ENCODE measurements around the gene THY1.
"Not testable (repeated sequence)": the region's sequence is repeated elsewhere in the genome, so short reads cannot be mapped to it uniquely, and the experiment has no call there.

The THY1 gene

DNA sequence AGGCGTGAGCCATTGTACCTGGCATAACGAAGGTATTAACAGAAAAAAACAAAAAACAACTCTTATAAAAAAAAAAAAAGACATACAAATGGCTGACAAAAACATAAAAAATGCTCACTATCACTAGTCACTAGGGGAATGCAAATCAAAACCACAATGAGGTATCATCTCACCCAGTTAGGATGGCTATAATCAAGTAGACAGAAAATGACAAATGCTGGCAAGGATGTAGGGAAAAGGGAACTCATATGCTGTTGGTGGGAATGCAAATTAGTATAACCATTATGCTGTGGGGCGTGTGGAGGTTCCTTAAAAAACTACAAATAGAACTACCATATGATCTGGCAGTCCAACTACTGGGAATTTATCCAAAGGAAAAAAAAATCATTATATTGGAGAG is 17.0 kb downstream of the THY1 start:
- H3K27ac ChIP-seq (ENCODE audit: low read depth, low read length, severe bottlenecking): no peak overlapping the region
- whole genome bisulfite sequencing, 2 experiments (ENCODE audit: insufficient coverage in 2 of 2): 90% methylated on average over 2 of the region's 3 CpGs; no CpG with 5 or more reads in 1 of the 2 experiments
- peaks cover 4% of the 10 kb centered on the region for H3K9me3 ChIP-seq (ENCODE audit: control insufficient read depth, low read length)
- no peaks in the 10 kb centered on the region for H3K36me3 ChIP-seq (ENCODE audit: control insufficient read depth, insufficient read depth, low read length)
- H3K4me3 ChIP-seq (ENCODE audit: extremely low read depth, insufficient read depth, low read length, poor library complexity, severe bottlenecking): no peak overlapping the region
- no peaks in the 10 kb centered on the region for H3K4me1 ChIP-seq (ENCODE audit: control insufficient read depth, insufficient read depth, low read length, poor library complexity, severe bottlenecking)

DNA sequence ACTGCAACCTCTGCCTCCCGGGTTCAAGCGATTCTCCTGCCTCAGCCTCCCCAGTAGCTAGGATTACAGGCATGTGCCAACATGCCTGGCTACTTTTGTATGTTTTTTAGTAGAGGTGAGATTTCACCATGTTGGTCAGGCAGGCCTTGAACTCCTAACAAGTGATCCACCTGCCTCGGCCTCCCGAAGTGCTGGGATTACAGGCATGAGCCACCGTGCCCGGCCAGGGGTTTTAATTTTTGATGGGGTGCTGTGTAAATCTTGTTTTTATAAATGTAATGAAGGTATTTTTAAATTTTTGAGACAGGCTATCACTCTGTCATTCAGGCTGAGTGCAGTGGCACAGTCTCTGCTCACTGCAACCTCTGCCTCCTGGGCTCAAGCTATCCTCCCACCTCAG is 17.5 kb downstream of the THY1 start:
- WGBS, 2 experiments (ENCODE audit: insufficient coverage in 2 of 2): 93 to 94% methylated on average over 3 to 4 of the region's 6 CpGs

DNA sequence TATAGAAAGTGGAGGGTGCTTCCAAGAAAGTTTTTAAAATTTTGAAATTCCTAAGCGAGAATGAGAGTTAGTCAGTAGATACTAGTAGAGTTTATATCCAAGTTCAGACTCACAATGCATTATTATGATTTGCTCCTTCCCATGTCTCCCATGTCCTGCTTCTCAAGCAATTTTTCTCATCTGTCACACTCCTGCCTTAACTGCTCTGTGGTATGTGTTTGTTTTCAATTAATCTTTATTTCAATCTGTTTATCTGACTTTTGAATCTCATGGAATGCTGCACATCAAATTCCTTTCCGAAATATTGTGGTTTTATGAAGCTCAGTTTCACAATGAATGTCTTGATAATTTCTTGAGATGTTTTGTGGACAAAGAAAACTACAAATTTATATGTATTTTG is 18.1 kb downstream of the THY1 start:
- Histone ChIP-seq H3K9me3 (ENCODE audit: control insufficient read depth, low read length) (peaks cover 9% of the 10 kb centered on the region), H3K4me3 (ENCODE audit: extremely low read depth, insufficient read depth, low read length, poor library complexity, severe bottlenecking) (no peak overlapping the region), H3K27ac (ENCODE audit: low read depth, low read length, severe bottlenecking) (no peak overlapping the region), H3K4me1 (ENCODE audit: control insufficient read depth, insufficient read depth, low read length, poor library complexity, severe bottlenecking) (no peaks in the 10 kb centered on the region), H3K36me3 (ENCODE audit: control insufficient read depth, insufficient read depth, low read length) (no peaks in the 10 kb centered on the region)
- WGBS, 2 experiments (ENCODE audit: insufficient coverage in 2 of 2): 100% methylated on average over 1 of the region's 2 CpGs; no CpG with 5 or more reads in 1 of the 2 experiments

More for the DNA sequence above, 17.5 kb downstream of the THY1 start:
- H3K36me3 ChIP-seq (ENCODE audit: control insufficient read depth, insufficient read depth, low read length); H3K4me1 ChIP-seq (ENCODE audit: control insufficient read depth, insufficient read depth, low read length, poor library complexity, severe bottlenecking); H3K27ac ChIP-seq (ENCODE audit: low read depth, low read length, severe bottlenecking); H3K9me3 ChIP-seq (ENCODE audit: control insufficient read depth, low read length); H3K4me3 ChIP-seq (ENCODE audit: extremely low read depth, insufficient read depth, low read length, poor library complexity, severe bottlenecking): not testable (repeated sequence)

DNA sequence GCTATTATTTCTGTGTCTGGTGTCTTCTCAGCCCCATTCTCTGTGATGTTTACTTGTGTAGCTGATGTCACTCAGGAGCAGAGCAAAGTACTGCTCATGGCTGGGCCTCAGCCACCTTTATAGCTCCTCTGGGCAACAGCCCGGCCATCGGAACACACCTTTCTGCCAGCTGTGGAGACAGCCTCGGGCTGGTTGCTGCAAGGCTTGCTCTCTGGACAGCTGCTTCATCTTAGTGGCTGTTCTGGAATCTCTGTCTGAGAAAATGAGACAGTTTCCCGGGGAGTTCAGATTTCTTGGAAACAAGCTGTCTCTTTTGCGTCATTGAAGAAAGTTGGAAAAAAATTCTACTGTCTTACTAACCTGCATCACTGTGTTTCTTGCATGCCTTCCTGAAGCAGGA is 20.0 kb downstream of the THY1 start:
- no peak overlapping the region for H3K27ac ChIP-seq (ENCODE audit: low read depth, low read length, severe bottlenecking)
- no peak overlapping the region for H3K4me3 ChIP-seq (ENCODE audit: extremely low read depth, insufficient read depth, low read length, poor library complexity, severe bottlenecking)
- peaks cover 9% of the 10 kb centered on the region for H3K9me3 ChIP-seq (ENCODE audit: control insufficient read depth, low read length)
- 85 to 94% methylated on average over 5 of the region's 5 CpGs for WGBS, 2 experiments (ENCODE audit: insufficient coverage in 2 of 2)
- H3K4me1 ChIP-seq (ENCODE audit: control insufficient read depth, insufficient read depth, low read length, poor library complexity, severe bottlenecking): no peaks in the 10 kb centered on the region
- H3K36me3 ChIP-seq (ENCODE audit: control insufficient read depth, insufficient read depth, low read length): no peaks in the 10 kb centered on the region

DNA sequence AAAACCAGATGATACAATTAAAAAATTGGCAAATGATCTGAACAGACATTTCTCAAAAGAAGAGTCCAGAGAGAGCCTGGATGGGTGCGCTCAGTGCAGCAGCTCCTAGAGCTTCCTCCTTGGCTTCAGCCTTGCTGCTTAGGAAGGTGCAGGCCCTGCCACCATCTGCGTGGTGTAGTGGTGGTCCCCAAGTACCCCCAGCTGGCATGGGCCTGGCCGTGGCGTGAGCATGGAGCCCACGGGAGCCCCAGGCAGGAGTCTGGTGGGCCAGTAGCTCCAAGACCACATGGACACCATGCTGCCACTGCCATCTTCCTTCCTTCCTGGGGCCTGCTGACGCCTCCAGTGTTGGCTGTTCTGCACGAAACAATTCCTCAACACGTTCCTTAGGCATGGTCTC is 20.5 kb downstream of the THY1 start:
- Histone ChIP-seq H3K27ac (ENCODE audit: low read depth, low read length, severe bottlenecking) (no peak overlapping the region), H3K4me3 (ENCODE audit: extremely low read depth, insufficient read depth, low read length, poor library complexity, severe bottlenecking) (no peak overlapping the region), H3K36me3 (ENCODE audit: control insufficient read depth, insufficient read depth, low read length) (no peaks in the 10 kb centered on the region), H3K9me3 (ENCODE audit: control insufficient read depth, low read length) (peaks cover 9% of the 10 kb centered on the region), H3K4me1 (ENCODE audit: control insufficient read depth, insufficient read depth, low read length, poor library complexity, severe bottlenecking) (no peaks in the 10 kb centered on the region)
- WGBS, 2 experiments (ENCODE audit: insufficient coverage in 2 of 2): 88 to 90% methylated on average over 8 of the region's 8 CpGs

DNA sequence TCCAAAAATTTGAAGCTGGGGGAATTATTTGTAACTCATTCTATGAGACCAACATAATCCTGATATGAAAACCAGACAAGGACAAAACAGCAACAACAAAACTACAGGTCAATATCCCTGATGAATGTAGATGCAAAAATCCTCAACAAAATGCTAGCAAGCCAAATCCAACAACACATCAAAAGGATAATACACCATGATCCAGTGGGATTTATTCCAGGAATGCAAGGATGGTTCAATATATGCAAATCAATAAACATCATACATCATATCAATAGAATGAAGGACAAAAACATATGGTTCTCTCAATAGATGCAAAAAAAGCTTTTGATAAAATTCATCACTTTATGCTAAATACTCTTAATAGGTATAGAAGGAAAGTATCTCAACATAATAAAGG is 22.1 kb downstream of the THY1 start:
- Histone ChIP-seq H3K27ac (ENCODE audit: low read depth, low read length, severe bottlenecking) (no peak overlapping the region), H3K4me1 (ENCODE audit: control insufficient read depth, insufficient read depth, low read length, poor library complexity, severe bottlenecking) (no peaks in the 10 kb centered on the region), H3K36me3 (ENCODE audit: control insufficient read depth, insufficient read depth, low read length) (no peaks in the 10 kb centered on the region), H3K9me3 (ENCODE audit: control insufficient read depth, low read length) (peaks cover 9% of the 10 kb centered on the region), H3K4me3 (ENCODE audit: extremely low read depth, insufficient read depth, low read length, poor library complexity, severe bottlenecking) (no peak overlapping the region)

DNA sequence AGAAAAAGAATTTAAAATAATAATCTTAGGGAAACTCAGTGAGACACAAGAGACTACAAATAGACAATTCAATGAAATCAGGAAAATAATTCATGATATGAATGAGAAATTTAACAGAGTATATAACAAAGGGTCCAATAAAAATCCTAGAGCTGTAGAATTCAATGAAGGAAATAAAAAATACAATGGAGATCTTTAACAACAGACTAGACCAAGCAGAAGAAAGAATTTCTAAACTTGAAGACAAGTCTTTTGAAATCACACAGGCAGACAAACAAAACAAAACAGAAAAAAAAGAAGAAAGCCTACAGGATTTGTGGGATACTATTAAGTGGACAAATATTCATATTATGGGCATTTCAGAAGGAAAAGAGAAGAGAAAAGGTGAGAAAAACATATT is 25.2 kb downstream of the THY1 start:
- Histone ChIP-seq H3K27ac (ENCODE audit: low read depth, low read length, severe bottlenecking) (no peak overlapping the region), H3K4me3 (ENCODE audit: extremely low read depth, insufficient read depth, low read length, poor library complexity, severe bottlenecking) (no peak overlapping the region), H3K36me3 (ENCODE audit: control insufficient read depth, insufficient read depth, low read length) (no peaks in the 10 kb centered on the region), H3K9me3 (ENCODE audit: control insufficient read depth, low read length) (peaks cover 9% of the 10 kb centered on the region), H3K4me1 (ENCODE audit: control insufficient read depth, insufficient read depth, low read length, poor library complexity, severe bottlenecking) (no peaks in the 10 kb centered on the region)

DNA sequence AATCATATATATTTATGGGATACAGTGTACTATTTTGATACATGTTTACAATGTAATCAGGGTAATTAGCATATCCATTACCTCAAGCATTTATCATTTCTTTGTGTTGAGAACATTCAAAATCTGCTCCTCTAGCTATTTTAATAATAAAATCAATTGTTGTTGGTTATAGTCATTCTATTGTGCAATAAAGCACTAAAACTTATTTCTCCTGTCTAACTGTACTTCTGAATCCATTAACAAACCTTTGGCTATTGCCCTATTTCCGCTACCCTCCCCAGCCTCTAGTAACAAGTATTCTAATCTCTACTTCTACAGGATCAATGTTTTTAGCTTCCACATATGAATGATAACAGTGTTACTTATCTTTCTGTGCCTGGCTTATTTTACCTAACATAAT is 26.1 kb downstream of the THY1 start:
- H3K4me3 ChIP-seq (ENCODE audit: extremely low read depth, insufficient read depth, low read length, poor library complexity, severe bottlenecking): no peak overlapping the region
- 83% methylated on average over 1 of the region's 1 CpG; no CpG with 5 or more reads in 1 of the 2 experiments for WGBS, 2 experiments (ENCODE audit: insufficient coverage in 2 of 2)
- H3K4me1 ChIP-seq (ENCODE audit: control insufficient read depth, insufficient read depth, low read length, poor library complexity, severe bottlenecking): no peaks in the 10 kb centered on the region
- no peaks in the 10 kb centered on the region for H3K36me3 ChIP-seq (ENCODE audit: control insufficient read depth, insufficient read depth, low read length)
- H3K27ac ChIP-seq (ENCODE audit: low read depth, low read length, severe bottlenecking): no peak overlapping the region
- H3K9me3 ChIP-seq (ENCODE audit: control insufficient read depth, low read length): peaks cover 9% of the 10 kb centered on the region

DNA sequence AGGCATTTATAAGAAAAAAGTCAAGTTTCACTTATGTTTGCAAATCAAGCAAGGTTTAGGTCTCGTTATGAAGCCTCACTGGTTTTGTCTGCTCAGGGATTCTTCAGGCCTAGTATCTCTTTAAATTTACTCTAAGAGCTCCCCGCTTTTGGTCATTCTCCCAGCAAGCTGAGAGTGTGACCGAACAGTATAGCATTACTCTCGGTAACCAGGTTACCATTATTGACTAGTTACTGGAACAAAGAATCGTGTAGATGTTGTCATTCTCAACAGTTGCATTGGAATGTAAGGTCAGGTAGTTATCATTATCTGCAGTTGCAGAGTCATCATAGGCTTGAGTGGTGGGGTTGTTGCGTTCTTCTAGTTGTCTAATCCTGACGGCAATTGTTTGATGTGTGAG is 31.7 kb downstream of the THY1 start:
- Histone ChIP-seq H3K27ac (ENCODE audit: low read depth, low read length, severe bottlenecking) (no peak overlapping the region), H3K4me3 (ENCODE audit: extremely low read depth, insufficient read depth, low read length, poor library complexity, severe bottlenecking) (no peak overlapping the region), H3K4me1 (ENCODE audit: control insufficient read depth, insufficient read depth, low read length, poor library complexity, severe bottlenecking) (no peaks in the 10 kb centered on the region), H3K36me3 (ENCODE audit: control insufficient read depth, insufficient read depth, low read length) (no peaks in the 10 kb centered on the region), H3K9me3 (ENCODE audit: control insufficient read depth, low read length) (no peaks in the 10 kb centered on the region)
- 89 to 94% methylated on average over 4 to 7 of the region's 7 CpGs for WGBS, 2 experiments (ENCODE audit: insufficient coverage in 2 of 2)

DNA sequence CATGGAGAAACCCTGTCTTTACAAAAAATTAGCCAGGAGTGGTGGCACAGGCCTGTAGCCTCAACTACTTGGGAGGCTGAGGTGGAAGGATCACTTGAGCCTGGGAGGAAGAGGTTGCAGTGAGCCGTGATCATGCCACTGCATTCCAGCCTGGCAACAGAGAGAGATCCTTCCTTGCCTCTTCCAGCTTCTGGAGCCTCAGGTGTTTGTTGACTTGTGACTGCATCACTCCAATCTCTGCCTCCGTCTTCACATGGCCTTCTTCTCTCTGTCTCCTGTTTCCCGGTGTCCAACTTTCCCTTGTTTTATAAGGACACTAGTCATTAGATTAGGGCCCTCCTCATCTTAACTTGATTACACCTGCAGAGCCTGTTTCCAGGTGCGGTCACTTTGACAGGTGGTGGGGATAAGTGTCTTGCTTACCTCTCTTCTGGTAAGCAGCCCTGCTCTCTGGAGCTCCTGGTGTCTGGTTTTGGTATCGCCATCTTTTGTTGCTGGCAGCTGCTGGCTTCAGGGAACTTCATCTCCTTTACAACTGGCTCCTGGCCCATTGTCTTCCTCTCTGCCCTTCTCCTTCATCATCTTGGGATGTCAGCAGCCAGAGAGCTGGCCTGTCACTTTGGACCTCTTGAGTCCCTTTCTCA is 33.2 kb downstream of the THY1 start:
- H3K9me3 ChIP-seq (ENCODE audit: control insufficient read depth, low read length): no peaks in the 10 kb centered on the region
- 92% methylated on average over 4 of the region's 5 CpGs for WGBS, 2 experiments (ENCODE audit: insufficient coverage in 2 of 2)

DNA sequence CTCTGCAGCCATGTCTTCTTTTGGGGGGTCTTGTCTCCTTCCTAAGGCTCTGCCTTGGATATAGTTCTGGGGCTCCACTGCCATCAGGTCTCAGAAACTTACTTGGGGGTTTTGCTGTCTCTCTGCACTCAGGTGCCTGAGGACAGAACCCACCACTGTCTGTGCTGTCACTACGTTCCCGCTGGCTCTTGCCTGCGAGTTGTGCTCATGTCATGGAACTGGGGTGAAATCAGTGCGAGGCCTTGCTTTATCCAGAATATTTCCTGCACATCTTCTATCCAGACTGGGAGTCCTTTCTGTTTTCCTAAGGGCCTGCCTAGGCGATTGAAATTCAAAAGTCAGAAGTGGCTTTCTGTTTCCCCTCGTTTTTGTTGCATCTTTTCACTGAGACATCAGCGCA is 34.9 kb downstream of the THY1 start:
- 84 to 91% methylated on average over 4 to 5 of the region's 7 CpGs for WGBS, 2 experiments (ENCODE audit: insufficient coverage in 2 of 2)
- Histone ChIP-seq H3K27ac (ENCODE audit: low read depth, low read length, severe bottlenecking) (no peak overlapping the region), H3K9me3 (ENCODE audit: control insufficient read depth, low read length) (no peaks in the 10 kb centered on the region), H3K36me3 (ENCODE audit: control insufficient read depth, insufficient read depth, low read length) (no peaks in the 10 kb centered on the region), H3K4me3 (ENCODE audit: extremely low read depth, insufficient read depth, low read length, poor library complexity, severe bottlenecking) (no peak overlapping the region), H3K4me1 (ENCODE audit: control insufficient read depth, insufficient read depth, low read length, poor library complexity, severe bottlenecking) (no peaks in the 10 kb centered on the region)

More for the DNA sequence above, 33.2 kb downstream of the THY1 start:
- H3K4me1 ChIP-seq (ENCODE audit: control insufficient read depth, insufficient read depth, low read length, poor library complexity, severe bottlenecking): no peaks in the 10 kb centered on the region
- H3K27ac ChIP-seq (ENCODE audit: low read depth, low read length, severe bottlenecking): no peak overlapping the region
- no peaks in the 10 kb centered on the region for H3K36me3 ChIP-seq (ENCODE audit: control insufficient read depth, insufficient read depth, low read length)
- H3K4me3 ChIP-seq (ENCODE audit: extremely low read depth, insufficient read depth, low read length, poor library complexity, severe bottlenecking): no peak overlapping the region

All from mesodermal cell (in vitro differentiated cells).